ENCODE measurements around the gene TUBA1B.

- TF ChIP-seq POLR2A (IDR thresholded peaks at IDR 0.05) = no peak
- TF ChIP-seq CTCF (IDR thresholded peaks at IDR 0.05) = no peak
These were observed 16.2 kb upstream of the TUBA1B start for GRCh38 chr12:49147384-49147783.

Data from testis (tissue), 2 donors.